ENCODE data around the gene LTBP1. TPM values are rescaled to one million over a fixed set of nuclear protein-coding genes. Genes with fewer than 3 reads are reported as not detected.

Gene LTBP1
- total and polyA plus RNA-seq, 2 experiments from 2014 or later = 35.6 to 68.9 TPM

- H3K27ac ChIP-seq = no peak overlapping the region
- H3K4me2 ChIP-seq = no peak overlapping the region
- peaks cover 3% of the 10 kb centered on the region for H3K4me1 ChIP-seq (ENCODE audit: insufficient read depth)
- WGBS (ENCODE audit: low lambda C conversion rate, missing lambda C conversion rate) = 78% methylated on average over 2 of the region's 2 CpGs
- H3K9me3 ChIP-seq (ENCODE audit: low read depth) = no peaks in the 10 kb centered on the region
- H3K9me2 ChIP-seq (replicated peaks; ENCODE audit: insufficient read depth) = no peaks in the 10 kb centered on the region
- no peaks in the 10 kb centered on the region for H4K20me1 ChIP-seq (ENCODE audit: insufficient read depth, poor library complexity, severe bottlenecking)
- no peak for DNase-seq (ENCODE audit: low spot score)
- no peak overlapping the region for H2AFZ ChIP-seq
- no peak for TF ChIP-seq EZH2phosphoT487 (IDR thresholded peaks at IDR 0.05; ENCODE audit: low read depth, severe bottlenecking, unreplicated experiment)
- TF ChIP-seq EZH2 (IDR thresholded peaks at IDR 0.05; ENCODE audit: borderline replicate concordance) = no peak
- TF ChIP-seq, protein P1, sequence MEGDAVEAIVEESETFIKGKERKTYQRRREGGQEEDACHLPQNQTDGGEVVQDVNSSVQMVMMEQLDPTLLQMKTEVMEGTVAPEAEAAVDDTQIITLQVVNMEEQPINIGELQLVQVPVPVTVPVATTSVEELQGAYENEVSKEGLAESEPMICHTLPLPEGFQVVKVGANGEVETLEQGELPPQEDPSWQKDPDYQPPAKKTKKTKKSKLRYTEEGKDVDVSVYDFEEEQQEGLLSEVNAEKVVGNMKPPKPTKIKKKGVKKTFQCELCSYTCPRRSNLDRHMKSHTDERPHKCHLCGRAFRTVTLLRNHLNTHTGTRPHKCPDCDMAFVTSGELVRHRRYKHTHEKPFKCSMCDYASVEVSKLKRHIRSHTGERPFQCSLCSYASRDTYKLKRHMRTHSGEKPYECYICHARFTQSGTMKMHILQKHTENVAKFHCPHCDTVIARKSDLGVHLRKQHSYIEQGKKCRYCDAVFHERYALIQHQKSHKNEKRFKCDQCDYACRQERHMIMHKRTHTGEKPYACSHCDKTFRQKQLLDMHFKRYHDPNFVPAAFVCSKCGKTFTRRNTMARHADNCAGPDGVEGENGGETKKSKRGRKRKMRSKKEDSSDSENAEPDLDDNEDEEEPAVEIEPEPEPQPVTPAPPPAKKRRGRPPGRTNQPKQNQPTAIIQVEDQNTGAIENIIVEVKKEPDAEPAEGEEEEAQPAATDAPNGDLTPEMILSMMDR (IDR thresholded peaks at IDR 0.05; ENCODE audit: poor library complexity) = no peak
- no peaks in the 10 kb centered on the region for H3K27me3 ChIP-seq
- no peaks in the 10 kb centered on the region for H3K79me2 ChIP-seq
- H3K36me3 ChIP-seq (replicated peaks; ENCODE audit: insufficient read depth, low read depth) = no peaks in the 10 kb centered on the region
- no peak overlapping the region for H3K4me3 ChIP-seq
These were observed 85.5 kb downstream of the LTBP1 start for GRCh38 chr2:33032245-33032644.

GRCh38 chr2:33033606-33034081 is 86.9 kb downstream of the LTBP1 start:
- H3K4me2 ChIP-seq = peak overlapping the region; percentile 63
- DNase-seq (ENCODE audit: low spot score) = peak; percentile 63
- H3K4me1 ChIP-seq (ENCODE audit: insufficient read depth) = peaks cover 3% of the 10 kb centered on the region
- no peak for TF ChIP-seq EZH2 (IDR thresholded peaks at IDR 0.05; ENCODE audit: borderline replicate concordance)
- TF ChIP-seq, protein P1 (IDR thresholded peaks at IDR 0.05; ENCODE audit: poor library complexity) = peak; percentile 78
- H3K36me3 ChIP-seq (replicated peaks; ENCODE audit: insufficient read depth, low read depth) = no peaks in the 10 kb centered on the region
- H3K9me3 ChIP-seq (ENCODE audit: low read depth) = no peaks in the 10 kb centered on the region
- 62% methylated on average over 7 of the region's 7 CpGs for WGBS (ENCODE audit: low lambda C conversion rate, missing lambda C conversion rate)
- no peak overlapping the region for H2AFZ ChIP-seq
- no peaks in the 10 kb centered on the region for H3K27me3 ChIP-seq
- H3K9me2 ChIP-seq (replicated peaks; ENCODE audit: insufficient read depth) = no peaks in the 10 kb centered on the region
- H3K27ac ChIP-seq = peak overlapping the region; percentile 41
- peaks cover 3% of the 10 kb centered on the region for H3K79me2 ChIP-seq
- no peaks in the 10 kb centered on the region for H4K20me1 ChIP-seq (ENCODE audit: insufficient read depth, poor library complexity, severe bottlenecking)
- H3K4me3 ChIP-seq = no peak overlapping the region

GRCh38 chr2:33034784-33035183 is 88.0 kb downstream of the LTBP1 start:
- no peak overlapping the region for H2AFZ ChIP-seq
- H3K36me3 ChIP-seq (replicated peaks; ENCODE audit: insufficient read depth, low read depth) = no peaks in the 10 kb centered on the region
- H4K20me1 ChIP-seq (ENCODE audit: insufficient read depth, poor library complexity, severe bottlenecking) = no peaks in the 10 kb centered on the region
- no peak for TF ChIP-seq EZH2 (IDR thresholded peaks at IDR 0.05; ENCODE audit: borderline replicate concordance)
- TF ChIP-seq, protein P1 (IDR thresholded peaks at IDR 0.05; ENCODE audit: poor library complexity) = peak; percentile 38
- H3K4me3 ChIP-seq = no peak overlapping the region
- H3K27me3 ChIP-seq = no peaks in the 10 kb centered on the region
- H3K4me1 ChIP-seq (ENCODE audit: insufficient read depth) = peaks cover 3% of the 10 kb centered on the region
- no peaks in the 10 kb centered on the region for H3K9me2 ChIP-seq (replicated peaks; ENCODE audit: insufficient read depth)
- no peak for DNase-seq (ENCODE audit: low spot score)
- no peak overlapping the region for H3K4me2 ChIP-seq
- peaks cover 3% of the 10 kb centered on the region for H3K79me2 ChIP-seq
- 92% methylated on average over 8 of the region's 8 CpGs for WGBS (ENCODE audit: low lambda C conversion rate, missing lambda C conversion rate)
- H3K9me3 ChIP-seq (ENCODE audit: low read depth) = no peaks in the 10 kb centered on the region
- no peak overlapping the region for H3K27ac ChIP-seq

GRCh38 chr2:33038230-33038629 is 91.5 kb downstream of the LTBP1 start:
- Histone ChIP-seq H3K9me2 (replicated peaks; ENCODE audit: insufficient read depth) (no peaks in the 10 kb centered on the region), H2AFZ (no peak overlapping the region)

More at GRCh38 chr2:33038230-33038629, 91.5 kb downstream of the LTBP1 start:
- peaks cover 3% of the 10 kb centered on the region for H3K4me1 ChIP-seq (ENCODE audit: insufficient read depth)
- no peaks in the 10 kb centered on the region for H3K36me3 ChIP-seq (replicated peaks; ENCODE audit: insufficient read depth, low read depth)
- TF ChIP-seq EZH2phosphoT487 (IDR thresholded peaks at IDR 0.05; ENCODE audit: low read depth, severe bottlenecking, unreplicated experiment) (no peak), EZH2 (IDR thresholded peaks at IDR 0.05; ENCODE audit: borderline replicate concordance) (no peak)
- TF ChIP-seq, protein P1 (IDR thresholded peaks at IDR 0.05; ENCODE audit: poor library complexity) = no peak
- no peak for DNase-seq (ENCODE audit: low spot score)
- H3K4me2 ChIP-seq = no peak overlapping the region
- H3K27me3 ChIP-seq = no peaks in the 10 kb centered on the region
- H3K9me3 ChIP-seq (ENCODE audit: low read depth) = no peaks in the 10 kb centered on the region
- H4K20me1 ChIP-seq (ENCODE audit: insufficient read depth, poor library complexity, severe bottlenecking) = no peaks in the 10 kb centered on the region
- H3K27ac ChIP-seq = no peak overlapping the region
- peaks cover 3% of the 10 kb centered on the region for H3K79me2 ChIP-seq
- WGBS (ENCODE audit: low lambda C conversion rate, missing lambda C conversion rate) = 79% methylated on average over 4 of the region's 4 CpGs
- H3K4me3 ChIP-seq = no peak overlapping the region

All from hepatocyte (in vitro differentiated cells).